Loucy (cell line): ENCODE data around the gene RPRD1A.
"Not testable (repeated sequence)": the region's sequence is repeated elsewhere in the genome, so short reads cannot be mapped to it uniquely, and the experiment has no call there.

Source experiments
- H2AFZ ChIP-seq: fragments of 200-600 bp; sonication (generic); 2 replicates; pipeline ENCODE4 v1.6.0; 2016; ENCODE audit warnings: antibody characterized with exemption, mild to moderate bottlenecking, low read length, moderate library complexity
- H3F3A ChIP-seq: fragments of 200-600 bp; 2 replicates; pipeline ENCODE4 v1.6.0; 2016; ENCODE audit warnings: antibody characterized with exemption, low read depth, mild to moderate bottlenecking
- H3K27me3 ChIP-seq: fragments of 200-600 bp; sonication (generic); 2 replicates; pipeline ENCODE4 v1.6.1; 2014; ENCODE audit warnings: low read length, mild to moderate bottlenecking; ENCODE audit not compliant: insufficient read depth, poor library complexity, severe bottlenecking
- H3K36me3 ChIP-seq: fragments of 200-600 bp; sonication (generic); 2 replicates; pipeline ENCODE4 v1.6.1; 2016; ENCODE audit warnings: low read length; ENCODE audit not compliant: insufficient read depth
- H3K4me1 ChIP-seq: fragments of 200-600 bp; sonication (generic); 2 replicates; pipeline ENCODE4 v1.5.1; 2014; ENCODE audit warnings: low read length, mild to moderate bottlenecking; ENCODE audit not compliant: insufficient read depth, poor library complexity, severe bottlenecking
- H3K4me2 ChIP-seq: fragments of 200-600 bp; sonication (generic); 2 replicates; pipeline ENCODE4 v1.6.0; 2014; ENCODE audit warnings: antibody characterized with exemption, low read length, low read depth, mild to moderate bottlenecking; ENCODE audit not compliant: poor library complexity, severe bottlenecking
- H3K4me3 ChIP-seq: fragments of 200-600 bp; sonication (generic); 2 replicates; pipeline ENCODE4 v1.5.1; 2014; ENCODE audit warnings: low read length, mild to moderate bottlenecking, mixed read lengths; ENCODE audit not compliant: poor library complexity, severe bottlenecking
- H3K79me2 ChIP-seq: fragments of 200-600 bp; sonication (generic); 2 replicates; pipeline ENCODE4 v1.6.1; 2014; ENCODE audit warnings: low read length; ENCODE audit not compliant: insufficient read depth
- H3K9ac ChIP-seq: fragments of 200-600 bp; sonication (generic); 2 replicates; pipeline ENCODE4 v1.6.0; 2014; ENCODE audit warnings: mild to moderate bottlenecking, low read depth, low read length, moderate library complexity; ENCODE audit not compliant: poor library complexity, severe bottlenecking
- H3K9me2 ChIP-seq: fragments of 200-600 bp; sonication (generic); replicated peaks from 2 replicates; pipeline ENCODE4 v1.6.1; 2016; ENCODE audit warnings: low read depth, low read length, mixed read lengths
- H3K9me3 ChIP-seq: fragments of 200-600 bp; sonication (generic); 2 replicates; pipeline ENCODE4 v1.6.1; 2014; ENCODE audit warnings: mild to moderate bottlenecking, antibody characterized with exemption, low read length, low read depth; ENCODE audit not compliant: insufficient read depth
- H4K20me1 ChIP-seq: fragments of 200-600 bp; sonication (generic); 2 replicates; pipeline ENCODE4 v1.6.0; 2014; ENCODE audit warnings: antibody characterized with exemption, low read length, mild to moderate bottlenecking; ENCODE audit not compliant: insufficient read depth, poor library complexity, severe bottlenecking
- CTCF ChIP-seq: fragments of 200-600 bp; sonication (generic); conservative IDR thresholded peaks from 2 replicates; pipeline ENCODE4 v1.5.1; 2014; ENCODE audit warnings: mild to moderate bottlenecking, antibody characterized with exemption, low read length
- EZH2phosphoT487 ChIP-seq: fragments of 200-600 bp; IDR thresholded peaks from 2 replicates; pipeline ENCODE4 v1.6.1; 2018; ENCODE audit warnings: antibody characterized with exemption, mild to moderate bottlenecking, moderate library complexity, borderline replicate concordance

RPRD1A gene

GRCh38 chr18:36075862-36076587, 8.7 kb upstream of the RPRD1A start:
- Histone ChIP-seq H2AFZ (no peak overlapping the region), H3K36me3 (no peaks in the 10 kb centered on the region), H3F3A (no peaks in the 10 kb centered on the region), H3K9ac (no peak overlapping the region), H3K9me2 (no peaks in the 10 kb centered on the region), H3K4me2 (no peak overlapping the region), H3K79me2 (no peaks in the 10 kb centered on the region), H3K4me3 (no peak overlapping the region), H3K4me1 (no peaks in the 10 kb centered on the region), H3K9me3 (peaks cover 5% of the 10 kb centered on the region; the same call in 1 of the 2 replicates), H3K27me3 (peaks cover 10% of the 10 kb centered on the region), H4K20me1 (no peaks in the 10 kb centered on the region)
- TF ChIP-seq CTCF = no peak
- TF ChIP-seq EZH2phosphoT487 = no peak

GRCh38 chr18:36074435-36074834, 7.1 kb upstream of the RPRD1A start:
- TF ChIP-seq EZH2phosphoT487 (no peak), CTCF (no peak)
- H3K36me3 ChIP-seq = no peaks in the 10 kb centered on the region
- H3K79me2 ChIP-seq = no peaks in the 10 kb centered on the region
- no peaks in the 10 kb centered on the region for H4K20me1 ChIP-seq
- H3K9me3 ChIP-seq = no peaks in the 10 kb centered on the region
- H3K9me2 ChIP-seq = no peaks in the 10 kb centered on the region
- H3K4me1 ChIP-seq = no peaks in the 10 kb centered on the region
- no peak overlapping the region for H3K4me3 ChIP-seq
- no peak overlapping the region for H3K4me2 ChIP-seq
- no peaks in the 10 kb centered on the region for H3F3A ChIP-seq
- H2AFZ ChIP-seq = no peak overlapping the region
- no peak overlapping the region for H3K9ac ChIP-seq
- H3K27me3 ChIP-seq = peaks cover 26% of the 10 kb centered on the region

GRCh38 chr18:36073676-36074075, 6.3 kb upstream of the RPRD1A start:
- Histone ChIP-seq H3K4me1 (no peaks in the 10 kb centered on the region), H3K79me2 (no peaks in the 10 kb centered on the region), H3F3A (no peaks in the 10 kb centered on the region), H4K20me1 (no peaks in the 10 kb centered on the region), H3K27me3 (peaks cover 31% of the 10 kb centered on the region), H3K9me2 (no peaks in the 10 kb centered on the region), H3K9me3 (no peaks in the 10 kb centered on the region), H3K4me2 (no peak overlapping the region), H3K36me3 (no peaks in the 10 kb centered on the region), H3K9ac (no peak overlapping the region), H2AFZ (no peak overlapping the region), H3K4me3 (no peak overlapping the region)
- TF ChIP-seq CTCF (no peak), EZH2phosphoT487 (no peak)

- H3K9me3 ChIP-seq, H3K9me2 ChIP-seq, H3K79me2 ChIP-seq, H3K4me1 ChIP-seq, H3K4me3 ChIP-seq, H4K20me1 ChIP-seq, H3K4me2 ChIP-seq, H3K9ac ChIP-seq, H3K36me3 ChIP-seq, H2AFZ ChIP-seq, H3F3A ChIP-seq: not testable (repeated sequence)
- peaks cover 31% of the 10 kb centered on the region for H3K27me3 ChIP-seq
Observed at GRCh38 chr18:36072406-36072805, 5.0 kb upstream of the RPRD1A start.
